Endothelial cell (in vitro differentiated cells): ENCODE data around the gene DCAF15. TPM values are rescaled to one million over a fixed set of nuclear protein-coding genes. Genes with fewer than 3 reads are reported as not detected.

ENCODE experiments used
- DNase-seq: peaks from one replicate; pipeline ENCODE4 v3.0.0; 2021; ENCODE audit warnings: low spot score
- H3K27ac Mint-ChIP-seq: one replicate; pipeline ENCODE4 v1.8.0; 2021; ENCODE audit warnings: mixed read lengths, inconsistent platforms; ENCODE audit not compliant: unreplicated experiment
- H3K27me3 Mint-ChIP-seq: one replicate; pipeline ENCODE4 v1.8.0; 2021; ENCODE audit warnings: mild to moderate bottlenecking, moderate library complexity, mixed read lengths, inconsistent platforms; ENCODE audit not compliant: unreplicated experiment
- H3K36me3 Mint-ChIP-seq: one replicate; pipeline ENCODE4 v1.8.0; 2021; ENCODE audit warnings: mild to moderate bottlenecking, low read depth, mixed read lengths, inconsistent platforms; ENCODE audit not compliant: unreplicated experiment
- H3K4me1 Mint-ChIP-seq: one replicate; pipeline ENCODE4 v1.8.0; 2021; ENCODE audit warnings: mild to moderate bottlenecking, mixed read lengths, inconsistent platforms; ENCODE audit not compliant: unreplicated experiment
- H3K4me3 Mint-ChIP-seq: one replicate; pipeline ENCODE4 v1.8.0; 2021; ENCODE audit warnings: mild to moderate bottlenecking, mixed read lengths, inconsistent platforms; ENCODE audit not compliant: unreplicated experiment
- H3K9me3 Mint-ChIP-seq: one replicate; pipeline ENCODE4 v1.8.0; 2021; ENCODE audit warnings: mixed read lengths, inconsistent platforms; ENCODE audit not compliant: unreplicated experiment
- CTCF ChIP-seq: fragments of 200-600 bp; sonication (generic); IDR thresholded peaks from one replicate; pipeline ENCODE4 v1.5.0; 2021; ENCODE audit warnings: antibody characterized with exemption; ENCODE audit not compliant: unreplicated experiment
- long read RNA-seq: library from polyadenylated mRNA; unstranded; transcript quantifications from one replicate; pipeline ENCODE4 v2.0.0, GENCODE V29; 2020; ENCODE audit not compliant: unreplicated experiment
- total RNA-seq: library from RNA; stranded (reverse); fragmentation: NEBNext Ultra II Directional; extraction: Animal tissue kit (Norgen Biotek cat#: 25700); gene quantifications from one replicate; pipeline ENCODE4 v1.2.1, GENCODE V29; 2021; ENCODE audit not compliant: unreplicated experiment

The DCAF15 gene
- 53.0 TPM for total RNA-seq
- long read RNA-seq: 0 reads

DNA sequence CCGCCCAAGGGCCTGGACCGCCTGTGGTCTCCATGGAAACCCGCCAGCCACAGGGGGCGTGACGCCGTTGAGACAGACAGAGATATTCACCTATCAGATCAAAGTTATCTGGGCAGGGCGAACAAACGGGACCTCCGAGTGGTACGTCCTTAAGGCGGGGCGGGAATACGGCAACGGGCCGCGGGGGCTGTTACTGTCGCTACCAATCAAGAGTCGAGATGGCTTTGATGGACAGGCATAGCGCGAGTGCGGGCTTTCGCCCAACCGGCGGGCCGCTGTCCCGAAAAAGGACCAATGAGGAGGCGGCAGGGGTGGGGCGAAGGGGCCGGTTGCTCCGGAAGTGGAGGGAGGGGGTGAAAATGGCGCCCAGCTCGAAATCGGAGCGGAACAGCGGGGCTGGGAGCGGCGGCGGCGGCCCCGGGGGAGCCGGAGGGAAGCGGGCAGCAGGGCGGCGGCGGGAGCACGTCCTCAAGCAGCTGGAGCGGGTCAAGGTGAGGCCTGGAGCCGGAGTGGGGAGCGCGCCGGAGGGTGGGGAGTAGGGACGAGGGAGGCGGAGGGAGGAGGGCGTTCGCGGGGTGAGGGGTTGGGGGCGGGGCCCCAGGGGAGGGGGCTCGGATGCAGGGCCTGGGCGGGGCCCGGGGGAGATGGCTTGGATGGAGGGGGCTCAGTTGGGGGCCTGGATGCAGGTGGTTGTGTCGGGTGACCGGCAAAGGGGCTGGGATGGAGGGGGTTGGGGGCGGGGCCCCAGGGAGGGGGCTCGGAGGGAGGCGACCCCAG lies at the start of gene DCAF15:
DCAF15 (plus strand) TSS at position 356 of the 777 bp plus-strand sequence; CDS start at position 360, 4 bp downstream.
- TF ChIP-seq CTCF: no peak
- H3K4me1 Mint-ChIP-seq: peaks cover 5% of the 10 kb centered on the region
- DNase-seq: peak; percentile 96
- H3K9me3 Mint-ChIP-seq: no peaks in the 10 kb centered on the region
- H3K36me3 Mint-ChIP-seq: peaks cover 3% of the 10 kb centered on the region
- H3K4me3 Mint-ChIP-seq: peak within 1 kb of the TSS; percentile 90
- peaks cover 12% of the 10 kb centered on the region for H3K27me3 Mint-ChIP-seq
- H3K27ac Mint-ChIP-seq: peak within 1 kb of the TSS; percentile 85

- no peak overlapping the region for H3K4me3 Mint-ChIP-seq
- no peak overlapping the region for H3K27ac Mint-ChIP-seq
- DNase-seq: no peak
- peaks cover 8% of the 10 kb centered on the region for H3K27me3 Mint-ChIP-seq
- no peaks in the 10 kb centered on the region for H3K4me1 Mint-ChIP-seq
- no peak for TF ChIP-seq CTCF
- no peaks in the 10 kb centered on the region for H3K9me3 Mint-ChIP-seq
- H3K36me3 Mint-ChIP-seq: no peaks in the 10 kb centered on the region
Measured at GRCh38 chr19:13902993-13903555, 49.2 kb upstream of the DCAF15 start.

GRCh38 chr19:13905634-13906520 lies 46.4 kb upstream of the DCAF15 start, which contains the start of the genes BRME1 and CC2D1A:
BRME1 (minus strand) TSS chr19:13906117; CDS start chr19:13904892, 1,225 bp downstream.
CC2D1A (plus strand) TSS chr19:13906201; CDS start chr19:13906442, 241 bp downstream.
- Mint-ChIP-seq H3K36me3 (peaks cover 4% of the 10 kb centered on the region), H3K4me3 (peak within 1 kb of the TSS; percentile 86), H3K9me3 (no peaks in the 10 kb centered on the region), H3K27ac (no peak within 1 kb of the TSS), H3K4me1 (no peaks in the 10 kb centered on the region), H3K27me3 (peaks cover 8% of the 10 kb centered on the region)
- peak; percentile 81 for DNase-seq
- TF ChIP-seq CTCF: no peak

GRCh38 chr19:13906521-13906904 lies 45.8 kb upstream of the DCAF15 start:
- peaks cover 8% of the 10 kb centered on the region for H3K27me3 Mint-ChIP-seq
- no peak overlapping the region for H3K27ac Mint-ChIP-seq
- no peak for TF ChIP-seq CTCF
- H3K4me1 Mint-ChIP-seq: no peaks in the 10 kb centered on the region
- no peaks in the 10 kb centered on the region for H3K9me3 Mint-ChIP-seq
- H3K4me3 Mint-ChIP-seq: peak overlapping the region; percentile 57
- no peak for DNase-seq
- peaks cover 4% of the 10 kb centered on the region for H3K36me3 Mint-ChIP-seq
